GM21717 (cell line): Measurements from ENCODE around the gene CPLX3.

Experiments
- ATAC-seq: cut with Tn5 transposase; IDR thresholded peaks from one replicate; pipeline ENCODE4 v1.9.1; 2021; ENCODE audit warnings: mild to moderate bottlenecking, moderate library complexity; ENCODE audit not compliant: unreplicated experiment

The CPLX3 gene

DNA sequence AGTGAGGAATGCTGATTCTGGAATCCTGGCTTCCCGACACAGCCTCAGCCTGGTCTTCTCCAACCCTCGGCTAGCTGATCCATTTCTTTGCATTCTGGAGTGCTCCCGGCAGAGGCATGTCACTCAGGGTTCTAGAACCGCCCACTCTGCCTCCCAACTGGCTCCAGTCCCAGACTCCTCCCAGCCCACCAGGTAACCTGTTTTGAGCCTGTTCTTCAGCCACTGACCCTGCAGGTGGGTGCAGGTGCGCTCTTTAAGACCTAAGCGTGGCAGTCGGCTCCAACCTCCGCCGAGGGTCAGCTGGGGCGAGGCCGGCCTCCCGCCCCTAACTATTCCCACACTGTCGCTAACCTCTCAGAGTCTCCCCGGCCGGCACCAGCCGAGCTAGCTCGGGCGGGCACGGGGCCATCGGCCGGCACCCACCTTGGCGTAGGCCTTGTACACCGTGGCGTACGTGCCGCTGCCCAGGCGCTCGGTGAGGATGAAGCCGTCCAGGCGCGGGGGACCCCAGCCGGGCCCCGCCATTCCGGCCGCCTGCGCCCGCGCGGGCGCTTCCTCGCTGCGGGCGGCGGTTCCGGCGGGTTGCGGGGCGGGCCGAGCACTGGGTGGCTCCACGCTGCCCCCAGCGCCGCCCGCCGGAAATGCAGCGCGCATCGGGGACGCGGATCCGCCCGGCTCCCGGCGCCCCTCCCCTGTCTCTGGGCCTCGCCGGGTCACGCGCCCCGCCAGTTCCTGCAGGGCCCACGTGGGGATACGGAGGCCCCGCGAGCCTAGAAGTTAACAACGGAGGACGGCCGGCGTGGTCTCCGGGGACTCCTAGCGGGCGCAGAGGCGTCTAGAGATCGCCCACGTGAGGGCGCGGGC, 16.4 kb downstream of the CPLX3 start, which contains the start of gene ULK3:
ULK3 (minus strand) TSS at position 576 of the 864 bp plus-strand sequence; CDS start at position 525, 51 bp downstream.
- peak; percentile 65 for ATAC-seq

DNA sequence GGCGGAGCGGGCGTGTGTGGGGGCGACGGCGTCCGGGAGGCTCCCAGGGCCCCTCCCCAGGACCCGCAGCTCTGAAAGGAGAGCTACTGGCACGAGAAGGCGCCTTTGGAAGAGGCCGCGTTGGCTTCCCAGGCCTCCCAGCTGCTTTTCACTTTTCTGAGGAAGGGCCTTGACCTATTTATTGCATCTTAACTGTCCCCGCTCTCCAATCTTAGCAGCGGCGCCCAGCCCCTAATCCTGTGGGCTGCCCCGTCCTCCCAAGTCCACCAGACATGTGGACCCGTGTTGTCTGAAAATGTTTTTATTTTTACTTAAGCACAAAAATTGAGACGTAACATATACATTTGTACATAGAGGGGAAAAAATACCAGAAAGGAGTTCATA, 17.0 kb downstream of the CPLX3 start:
- ATAC-seq = no peak

DNA sequence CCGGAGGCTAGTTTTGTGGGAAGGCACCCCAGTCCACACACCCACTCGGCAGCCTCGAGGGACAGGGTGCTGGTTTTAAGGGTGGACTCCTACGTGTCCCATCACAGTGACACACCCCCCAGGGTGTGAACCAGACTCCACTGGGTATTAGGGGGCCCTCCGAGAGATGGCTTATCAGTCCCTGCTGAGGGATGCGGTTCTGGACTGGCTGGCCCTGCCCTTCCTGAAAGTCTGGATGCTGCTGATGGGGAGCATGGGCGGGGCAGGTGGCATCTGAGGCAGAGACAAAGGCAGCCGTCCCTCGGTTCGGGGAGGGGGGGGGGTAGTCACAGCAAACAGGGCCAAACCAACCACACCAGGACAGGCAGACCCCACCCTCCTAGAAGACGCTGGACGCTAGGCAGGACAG, 17.5 kb downstream of the CPLX3 start:
- ATAC-seq = no peak

DNA sequence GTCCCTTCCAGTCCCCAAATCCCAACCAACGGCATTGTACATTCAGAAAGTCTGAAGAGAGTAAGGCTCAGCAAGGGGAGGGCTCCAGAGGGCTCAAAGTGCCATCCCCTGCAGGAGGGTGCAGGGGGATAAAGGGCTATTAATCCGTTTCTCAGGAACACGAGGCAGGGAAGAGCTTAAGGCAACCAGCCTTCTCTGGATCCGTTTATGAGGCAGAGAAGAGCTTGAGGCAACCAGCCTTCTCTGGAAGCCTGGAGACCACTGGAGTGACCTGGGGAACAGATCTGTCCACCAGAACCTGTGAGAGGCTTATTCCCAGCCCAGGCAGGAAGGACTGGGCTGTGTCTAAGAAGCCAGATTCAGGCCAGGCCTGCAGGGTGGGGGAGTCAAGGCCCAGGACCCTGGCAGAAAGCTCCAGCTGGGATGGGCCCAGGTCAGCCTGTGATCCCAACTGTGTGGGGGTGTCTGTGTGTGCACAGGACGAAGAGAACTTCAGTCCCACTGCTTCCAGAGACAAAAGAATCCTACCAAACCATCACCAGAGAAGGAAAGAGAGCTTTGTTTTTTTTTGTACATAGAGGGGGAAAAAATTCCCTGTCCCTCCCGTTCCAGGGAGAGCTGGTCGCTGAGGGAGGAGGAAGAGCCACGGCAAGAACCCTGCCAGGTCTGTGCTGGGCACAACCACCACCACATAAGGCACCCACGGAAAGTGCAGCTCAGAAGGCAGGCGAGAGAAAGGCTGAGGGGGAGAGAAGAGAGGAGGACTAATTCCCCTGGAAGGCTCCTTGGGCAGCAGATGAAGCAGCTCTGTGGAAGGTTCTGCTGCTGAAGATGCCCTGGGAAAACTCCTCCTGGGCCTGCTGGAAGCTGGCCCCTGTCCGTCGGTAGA, 18.1 kb downstream of the CPLX3 start:
- ATAC-seq = no peak

DNA sequence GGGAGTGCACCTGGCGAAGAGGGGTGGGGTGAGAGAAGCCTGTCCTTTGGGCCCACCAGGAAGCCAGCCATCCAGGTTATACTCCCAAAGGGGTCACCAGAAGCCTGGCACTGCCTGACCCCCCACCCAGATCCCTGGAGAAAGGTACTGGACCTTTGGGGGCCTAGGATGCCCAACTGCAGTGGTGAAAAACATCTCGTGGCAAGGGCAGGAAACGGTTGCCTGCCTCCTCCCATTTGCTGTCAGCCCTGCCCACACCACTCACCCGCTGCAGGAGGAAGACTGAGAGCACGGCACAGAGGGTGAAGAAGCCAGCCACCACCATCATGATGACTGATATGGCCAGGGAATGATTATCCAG, 18.8 kb downstream of the CPLX3 start:
- no peak for ATAC-seq

DNA sequence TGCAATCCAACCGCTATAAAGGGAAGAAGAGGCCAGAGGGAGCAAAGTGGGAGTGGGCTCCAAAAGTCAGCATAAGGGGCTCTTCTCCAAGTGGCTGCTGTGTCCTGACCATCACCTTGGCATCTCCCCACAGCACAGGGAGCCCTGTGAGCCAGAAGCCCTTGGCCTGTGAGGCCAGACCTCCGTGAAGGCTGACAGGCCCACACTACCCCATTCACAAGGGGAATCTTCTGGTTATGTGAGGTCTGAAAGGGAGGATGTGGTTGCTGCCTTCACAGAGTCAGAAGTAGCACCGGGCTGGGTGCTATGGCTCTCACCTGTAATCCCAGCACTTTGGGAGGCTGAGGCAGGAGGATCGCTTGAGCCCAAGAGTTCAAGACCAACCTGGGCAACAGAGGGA, 19.2 kb downstream of the CPLX3 start:
- ATAC-seq = no peak

DNA sequence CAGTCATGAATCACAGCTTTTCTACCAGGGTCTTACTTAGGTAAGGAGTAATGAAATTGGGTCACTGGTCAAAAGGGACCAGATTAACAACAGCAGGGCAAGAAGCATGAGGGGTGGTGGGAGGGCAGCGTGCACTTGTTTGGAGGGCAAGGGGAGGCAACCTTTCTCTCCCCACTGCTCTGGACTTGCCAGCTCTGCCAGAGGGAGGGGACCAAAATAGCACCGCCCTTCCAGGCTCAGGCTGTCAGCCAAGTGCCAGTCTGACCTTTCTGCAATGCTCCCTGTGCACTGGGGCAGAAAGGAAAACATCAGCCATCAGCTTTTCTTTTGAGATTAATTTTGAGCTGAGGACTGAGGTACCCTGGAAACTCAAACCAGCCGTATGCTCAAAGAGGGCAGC, 21.0 kb downstream of the CPLX3 start:
- no peak for ATAC-seq

DNA sequence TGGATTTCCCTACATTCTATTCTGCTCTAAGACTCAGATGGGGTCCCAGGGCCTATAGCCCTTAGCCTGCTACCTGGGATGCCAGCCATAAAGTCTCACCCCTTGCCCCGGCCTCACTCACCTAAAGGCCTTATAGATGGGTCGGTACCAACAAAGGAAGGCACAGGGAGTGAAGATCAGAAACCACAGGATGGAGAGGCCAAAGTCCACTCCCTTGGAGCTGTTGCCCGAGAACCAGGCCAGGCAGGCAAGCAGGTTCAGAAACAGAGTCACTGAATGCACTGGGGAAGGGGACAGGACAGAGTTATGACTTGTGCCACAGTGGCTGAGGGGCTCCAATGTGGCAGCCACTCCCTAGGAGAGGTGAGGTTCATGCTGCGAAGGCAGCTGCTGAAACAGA, 24.0 kb downstream of the CPLX3 start:
- no peak for ATAC-seq

DNA sequence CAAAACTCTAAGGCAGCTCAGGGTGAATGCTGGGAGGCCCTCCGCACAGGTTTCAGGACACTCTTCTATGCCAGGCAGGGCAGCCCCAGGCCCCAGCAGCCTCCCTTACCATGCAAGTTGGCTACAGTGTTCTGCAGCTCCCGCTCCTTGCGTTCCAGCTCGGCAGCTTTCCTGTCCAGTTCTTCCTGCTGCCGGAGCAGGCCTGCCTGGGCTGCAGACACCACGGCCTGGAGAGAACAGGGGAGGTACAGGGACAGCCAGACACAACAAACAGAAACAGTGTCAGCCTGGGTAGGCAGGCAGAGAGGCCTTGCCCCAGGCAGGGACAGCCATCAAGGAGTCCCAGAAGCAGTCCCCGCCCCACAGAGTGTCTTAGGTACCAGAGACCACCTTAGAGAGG, 25.5 kb downstream of the CPLX3 start:
- ATAC-seq = no peak

DNA sequence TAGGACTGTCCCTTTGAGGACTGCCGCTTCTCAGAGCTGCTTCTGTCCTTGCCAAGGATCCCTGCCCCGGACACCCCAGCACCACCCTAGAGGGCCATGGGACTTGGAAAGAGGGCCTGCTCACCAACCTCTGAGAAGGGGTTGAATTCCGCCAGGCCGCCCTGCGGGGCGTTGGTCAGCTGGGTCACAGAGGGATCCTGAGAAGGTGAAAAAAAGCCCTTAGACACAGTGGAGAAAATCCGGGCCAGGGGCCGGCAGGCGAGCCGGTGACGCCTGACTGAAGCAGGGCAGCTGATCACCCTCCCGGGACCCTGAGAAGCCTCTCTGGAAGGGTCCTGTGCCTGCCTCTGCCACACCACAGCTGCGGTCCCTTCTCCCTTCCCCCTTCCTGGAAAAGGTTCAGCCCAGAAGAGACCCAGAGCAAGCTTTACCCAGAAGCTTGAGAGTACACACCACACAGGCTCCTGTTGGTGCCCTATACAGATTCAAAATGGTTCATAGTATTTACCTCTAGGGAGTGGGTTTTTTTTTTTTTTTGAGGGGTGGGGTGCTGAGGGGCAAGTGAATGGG, 28.1 kb downstream of the CPLX3 start:
- ATAC-seq = no peak

DNA sequence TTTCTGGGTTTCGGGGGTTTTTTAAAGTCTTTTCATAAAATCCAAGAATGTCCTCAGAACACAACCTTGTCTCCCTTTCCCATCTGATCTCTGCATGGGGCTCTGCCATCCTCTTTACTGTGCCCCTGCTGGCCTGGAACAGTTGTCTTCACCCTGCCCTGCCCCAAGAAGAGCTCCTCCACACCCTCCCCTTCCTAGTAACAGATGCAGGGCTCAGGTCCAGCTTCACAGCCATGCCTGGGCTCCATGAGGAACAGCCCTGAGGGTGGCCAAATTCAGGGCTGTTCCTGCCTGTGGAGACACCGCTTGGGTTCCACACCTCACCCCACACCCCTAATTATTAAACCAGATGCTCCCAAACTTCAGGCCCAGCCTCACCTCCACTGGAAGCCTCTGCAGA, 29.4 kb downstream of the CPLX3 start:
- ATAC-seq = no peak

DNA sequence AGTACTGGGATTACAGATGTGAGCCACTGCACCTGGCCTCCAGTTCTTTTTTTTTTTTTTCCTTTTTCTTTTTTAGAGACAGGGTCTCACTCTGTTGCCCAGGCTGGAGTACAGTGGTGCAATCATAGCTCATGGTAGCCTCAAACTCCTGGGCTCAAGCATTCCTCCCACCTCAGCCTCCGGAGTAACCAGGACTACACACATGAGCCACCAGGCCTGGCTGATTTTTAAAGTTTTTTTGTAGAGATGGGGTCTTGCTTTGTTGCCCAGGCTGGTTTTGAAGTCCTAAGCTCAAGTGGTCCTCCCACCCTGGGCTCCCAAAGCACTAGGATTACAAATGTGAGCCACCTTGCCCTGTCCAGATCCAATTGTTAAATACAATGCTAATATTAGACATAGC, 30.1 kb downstream of the CPLX3 start:
- ATAC-seq = no peak

DNA sequence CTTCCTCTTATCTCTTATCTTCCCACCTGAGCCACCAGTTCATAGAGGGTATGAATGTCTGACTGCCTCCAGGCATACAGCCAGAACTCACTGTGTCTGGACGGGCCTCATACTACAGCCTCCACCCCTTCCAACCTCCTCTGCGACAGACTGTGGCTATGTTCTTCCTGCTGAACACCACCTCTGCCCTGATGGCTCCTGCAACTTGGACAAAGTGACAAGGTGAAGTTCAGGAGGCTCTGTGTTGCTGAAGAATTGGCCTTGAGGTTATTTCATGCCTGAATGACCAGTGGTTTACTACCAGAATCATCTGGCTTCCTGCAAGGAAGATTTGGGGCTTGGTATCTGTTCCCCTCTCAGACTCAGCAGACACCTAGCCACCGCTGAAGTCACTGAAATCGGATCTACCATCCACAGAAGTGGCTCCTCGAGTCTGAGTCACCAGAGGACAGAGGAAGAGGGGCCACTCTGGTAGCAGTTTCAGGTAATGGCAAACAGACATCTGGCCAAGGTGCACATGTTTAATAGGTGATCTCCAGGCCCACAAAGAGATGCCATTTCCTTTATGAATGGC, 30.7 kb downstream of the CPLX3 start:
- peak; percentile 65 for ATAC-seq

DNA sequence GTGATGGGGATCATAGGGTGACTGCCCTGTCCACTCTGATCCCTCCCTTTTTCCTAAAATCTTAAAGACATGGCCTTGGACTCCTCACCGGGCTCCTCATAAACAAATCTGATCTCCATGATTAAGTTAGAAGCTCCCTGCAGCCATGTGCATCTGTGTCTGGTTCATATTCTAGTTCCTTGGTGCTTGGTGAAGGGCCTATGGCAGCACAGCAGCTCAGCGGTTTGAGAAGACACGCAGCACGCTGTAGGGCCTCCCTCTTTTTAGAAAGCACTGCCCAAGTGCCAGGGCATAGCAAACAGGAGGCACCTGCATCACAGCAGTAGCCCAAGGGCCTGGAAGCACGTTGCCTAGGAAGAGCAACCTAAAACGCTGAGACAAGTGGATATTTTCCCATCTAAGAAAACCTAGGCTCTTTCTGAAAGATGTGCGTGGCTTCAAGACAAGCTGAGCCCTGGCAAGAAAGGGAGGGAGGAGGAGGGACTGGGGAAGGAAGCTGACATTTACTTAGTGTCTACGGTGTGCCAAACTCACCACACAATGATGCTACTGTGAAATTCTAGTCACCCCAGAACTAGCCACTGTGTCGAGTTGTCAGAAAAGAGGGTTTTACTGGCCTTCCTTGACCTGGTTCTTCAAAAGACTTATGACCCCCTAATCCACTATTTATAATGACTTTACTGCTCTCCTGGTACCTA, 31.4 kb downstream of the CPLX3 start:
- peak; percentile 10 for ATAC-seq

DNA sequence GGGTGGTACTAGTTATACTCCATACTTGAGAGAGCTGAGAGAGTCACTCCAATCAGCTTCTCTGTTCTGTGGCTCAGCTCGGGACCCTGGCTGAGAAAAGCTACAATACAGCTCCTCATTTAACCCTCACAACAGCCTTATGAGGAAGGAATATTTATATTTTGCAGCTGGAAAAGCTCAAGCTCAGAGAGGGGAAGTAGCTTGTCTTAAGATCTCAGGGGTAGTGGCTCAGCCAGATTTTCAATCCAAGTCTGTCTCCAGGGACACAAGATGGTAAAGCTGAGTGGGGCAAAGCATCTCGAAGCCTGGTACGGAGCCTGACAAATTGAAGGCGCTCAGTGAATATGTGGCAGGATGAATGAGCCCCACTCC, 31.9 kb downstream of the CPLX3 start:
- ATAC-seq = no peak

DNA sequence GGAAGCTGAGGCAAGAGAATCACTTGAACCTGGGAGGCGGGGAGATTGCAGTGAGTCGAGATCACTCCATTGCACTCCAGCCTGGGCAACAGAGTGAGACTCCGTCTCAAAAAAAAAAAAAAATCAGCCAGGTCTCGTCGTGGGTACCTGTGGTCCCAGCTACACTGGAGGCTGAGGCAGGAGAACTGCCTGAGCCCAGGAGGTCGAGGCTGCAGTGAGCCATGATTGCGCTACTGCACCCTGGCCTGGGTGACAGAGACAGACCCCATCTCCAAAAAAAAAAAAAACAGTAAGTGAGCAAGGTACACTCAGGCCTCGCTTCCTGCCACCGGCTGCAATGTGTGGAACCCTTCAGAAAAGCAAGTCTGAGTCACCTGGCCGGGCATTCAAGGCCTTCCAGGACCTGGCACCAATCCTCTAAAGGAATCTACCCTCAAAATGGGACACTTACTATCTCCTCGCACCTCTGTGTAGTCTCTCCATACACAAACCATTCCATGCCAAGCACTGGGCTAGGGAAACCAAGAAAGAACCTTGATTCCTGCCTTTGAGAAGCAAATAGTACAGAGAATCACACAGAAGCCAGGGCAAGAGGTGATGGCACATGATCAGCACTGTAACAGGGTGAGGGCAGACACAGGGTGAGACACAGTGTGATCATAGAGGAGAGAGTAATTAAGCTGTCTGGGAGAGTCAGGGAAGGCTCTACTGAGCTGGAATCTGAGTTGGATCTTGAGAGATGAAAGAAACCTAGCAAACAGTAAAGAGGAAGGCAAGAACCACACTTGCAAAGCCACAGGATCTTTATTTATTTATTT, 37.0 kb downstream of the CPLX3 start:
- no peak for ATAC-seq

DNA sequence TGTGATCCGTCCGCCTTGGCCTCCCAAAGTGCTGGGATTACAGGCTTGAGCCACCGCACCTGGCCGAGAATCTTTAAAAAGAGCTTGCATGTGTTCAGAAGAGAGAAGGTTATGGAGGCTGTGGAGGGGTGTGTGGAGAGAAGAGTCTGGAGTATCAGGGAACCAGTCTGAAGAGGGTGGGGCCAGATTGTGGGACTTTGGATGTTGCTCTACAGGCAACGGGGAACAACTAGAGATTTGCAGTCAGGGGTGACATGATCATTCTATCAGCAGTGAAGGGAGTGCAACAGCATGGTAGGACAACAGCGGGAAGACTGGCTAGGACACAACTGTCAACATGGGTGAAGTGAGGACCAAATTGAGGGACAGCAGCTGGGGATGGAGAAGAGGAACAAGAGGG, 37.9 kb downstream of the CPLX3 start:
- no peak for ATAC-seq

DNA sequence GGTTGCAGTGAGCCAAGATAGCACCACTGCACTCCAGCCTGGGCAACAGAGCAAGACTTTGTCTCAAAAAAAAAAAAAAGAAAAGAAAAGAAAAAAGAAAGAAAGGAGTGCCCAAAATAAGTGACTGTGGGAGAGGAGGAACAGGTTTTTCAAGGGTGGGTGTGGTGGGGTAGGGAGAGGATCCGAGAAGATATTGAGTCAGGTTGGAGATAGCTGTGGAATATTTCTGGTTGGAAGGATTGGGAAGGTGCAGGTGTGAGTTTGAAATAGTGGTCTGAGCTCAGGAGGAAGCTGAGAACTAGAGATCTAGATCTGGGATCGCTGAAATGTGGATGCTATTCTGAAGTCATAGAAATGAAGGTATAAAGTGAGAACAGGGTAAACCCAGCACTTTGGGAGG, 38.9 kb downstream of the CPLX3 start:
- ATAC-seq = no peak

DNA sequence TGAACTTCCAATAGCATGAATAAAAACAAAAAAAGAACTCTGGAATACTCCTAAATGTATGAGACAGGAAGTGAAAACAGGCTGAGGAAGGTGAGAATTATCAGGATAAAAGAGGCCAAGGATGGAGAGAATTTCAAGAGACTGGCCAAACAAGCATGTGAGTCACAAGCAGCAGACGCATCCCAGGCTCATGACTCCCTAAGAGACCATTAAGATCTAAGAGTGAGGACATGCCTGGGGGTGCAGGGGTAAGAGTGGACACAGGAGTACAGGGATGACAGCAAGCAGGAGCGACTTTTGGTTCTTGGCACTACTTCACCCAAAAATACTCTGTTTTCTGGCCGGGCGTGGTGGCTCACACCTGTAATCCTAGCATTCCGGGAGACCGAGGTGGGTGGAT, 39.7 kb downstream of the CPLX3 start:
- ATAC-seq = no peak

DNA sequence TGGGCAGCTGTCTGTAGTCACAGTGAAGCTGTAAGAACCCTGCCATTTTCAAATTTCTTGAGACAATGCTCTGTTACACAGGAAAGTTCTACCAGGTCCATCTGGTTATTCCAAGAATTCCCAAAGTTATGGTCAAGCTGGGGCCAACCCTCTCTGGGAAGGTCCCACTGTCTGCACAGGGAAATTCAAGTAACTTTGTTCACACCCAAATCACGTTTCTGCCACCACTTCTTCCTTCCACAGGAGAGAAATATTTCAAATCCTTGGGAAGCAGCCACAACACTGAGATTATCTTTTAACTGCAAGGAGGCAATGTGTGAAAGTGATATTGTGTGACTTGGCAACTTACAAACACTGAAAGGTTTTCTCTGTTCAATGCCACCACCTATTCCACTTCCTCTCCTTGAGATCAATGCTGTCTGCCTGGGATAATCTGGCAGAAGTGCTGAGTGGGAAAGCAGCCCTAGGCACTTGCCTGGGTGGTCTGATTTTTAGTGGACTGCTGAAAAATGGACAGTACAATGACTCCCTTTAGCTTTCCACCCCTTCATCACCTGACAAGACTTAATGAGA, 41.1 kb downstream of the CPLX3 start:
- ATAC-seq = no peak
